Activated CD8-positive, alpha-beta memory T cell treated with anti-CD3 and anti-CD28 coated beads for 48 hours (primary cell): ENCODE measurements around the gene CBFA2T2.

Experiments used
- DNase-seq, 3 experiments: peaks; one replicate each; pipeline ENCODE4 v3.0.0-alpha.2; 2020; ENCODE audit warnings: low read depth in 2 of 3, low spot score in 2 of 3

The CBFA2T2 gene

GRCh38 chr20:33650111-33650752, 160.3 kb downstream of the CBFA2T2 start:
- DNase-seq, result no peak

GRCh38 chr20:33650753-33651561, 161.1 kb downstream of the CBFA2T2 start:
- no peak for DNase-seq

GRCh38 chr20:33651562-33652048, 161.7 kb downstream of the CBFA2T2 start:
- no peak for DNase-seq

- DNase-seq, result no peak
Observed at GRCh38 chr20:33653218-33653899, 163.5 kb downstream of the CBFA2T2 start.

- no peak for DNase-seq
Observed at GRCh38 chr20:33653900-33654596, 164.2 kb downstream of the CBFA2T2 start.

- DNase-seq, result no peak
Observed at GRCh38 chr20:33654680-33655161, 164.8 kb downstream of the CBFA2T2 start.

- DNase-seq, result no peak
Observed at GRCh38 chr20:33655164-33655563, 165.3 kb downstream of the CBFA2T2 start.

GRCh38 chr20:33656010-33656782, 166.3 kb downstream of the CBFA2T2 start:
- no peak for DNase-seq

GRCh38 chr20:33656783-33657703, 167.1 kb downstream of the CBFA2T2 start:
- no peak for DNase-seq

GRCh38 chr20:33657704-33658095, 167.8 kb downstream of the CBFA2T2 start:
- no peak for DNase-seq

GRCh38 chr20:33658510-33658909, 168.6 kb downstream of the CBFA2T2 start:
- no peak for DNase-seq

- no peak for DNase-seq
Observed at GRCh38 chr20:33658929-33659328, 169.0 kb downstream of the CBFA2T2 start.

- no peak for DNase-seq
Observed at GRCh38 chr20:33659341-33660034, 169.6 kb downstream of the CBFA2T2 start.

- DNase-seq, result no peak
Observed at GRCh38 chr20:33660035-33660684, 170.3 kb downstream of the CBFA2T2 start.

GRCh38 chr20:33660685-33661058, 170.8 kb downstream of the CBFA2T2 start:
- no peak for DNase-seq

GRCh38 chr20:33662172-33662571, 172.3 kb downstream of the CBFA2T2 start, which contains the start of gene C20orf144:
C20orf144 (plus strand) TSS chr20:33662327; CDS start chr20:33662346, 19 bp downstream.
- DNase-seq, result no peak

GRCh38 chr20:33663161-33664084, 173.5 kb downstream of the CBFA2T2 start:
- DNase-seq, result peak; percentile 59 to 71 (median 70)
